ENCODE measurements around the gene IFIT1.

The IFIT1 gene, protein sequence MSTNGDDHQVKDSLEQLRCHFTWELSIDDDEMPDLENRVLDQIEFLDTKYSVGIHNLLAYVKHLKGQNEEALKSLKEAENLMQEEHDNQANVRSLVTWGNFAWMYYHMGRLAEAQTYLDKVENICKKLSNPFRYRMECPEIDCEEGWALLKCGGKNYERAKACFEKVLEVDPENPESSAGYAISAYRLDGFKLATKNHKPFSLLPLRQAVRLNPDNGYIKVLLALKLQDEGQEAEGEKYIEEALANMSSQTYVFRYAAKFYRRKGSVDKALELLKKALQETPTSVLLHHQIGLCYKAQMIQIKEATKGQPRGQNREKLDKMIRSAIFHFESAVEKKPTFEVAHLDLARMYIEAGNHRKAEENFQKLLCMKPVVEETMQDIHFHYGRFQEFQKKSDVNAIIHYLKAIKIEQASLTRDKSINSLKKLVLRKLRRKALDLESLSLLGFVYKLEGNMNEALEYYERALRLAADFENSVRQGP

DNA sequence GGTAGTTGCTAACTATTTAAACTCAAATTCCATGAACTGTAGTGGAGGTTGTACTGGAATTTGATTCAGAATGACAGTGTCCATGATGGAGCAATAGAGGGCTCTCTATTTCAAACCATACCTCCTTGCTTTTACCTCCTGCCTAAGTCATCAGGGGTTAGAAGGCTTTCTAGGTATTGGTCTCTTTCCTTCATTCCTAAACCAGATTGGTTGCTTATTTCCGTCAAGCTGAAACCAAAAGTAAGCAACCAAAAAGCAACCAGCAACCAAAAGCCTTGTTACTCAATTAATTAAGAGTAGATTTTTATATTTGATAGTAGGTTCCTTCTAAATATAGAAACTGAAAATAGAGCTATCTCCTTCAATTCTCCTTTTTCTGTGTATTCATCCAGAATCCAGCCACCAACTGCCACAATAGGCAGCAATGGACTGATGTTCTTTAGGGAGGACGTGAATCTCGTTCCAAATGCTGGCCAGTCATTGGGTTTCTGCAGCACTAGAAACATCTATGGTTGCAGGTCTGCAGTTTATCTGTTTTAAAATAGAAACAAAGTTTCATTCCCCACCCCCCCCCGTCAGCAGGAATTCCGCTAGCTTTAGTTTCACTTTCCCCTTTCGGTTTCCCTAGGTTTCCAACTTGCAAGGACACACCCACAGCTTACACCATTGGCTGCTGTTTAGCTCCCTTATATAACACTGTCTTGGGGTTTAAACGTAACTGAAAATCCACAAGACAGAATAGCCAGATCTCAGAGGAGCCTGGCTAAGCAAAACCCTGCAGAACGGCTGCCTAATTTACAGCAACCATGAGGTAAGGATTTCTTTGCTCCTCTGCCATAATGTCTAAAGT lies at the start of gene IFIT1:
TSS of gene IFIT1 (plus strand) at position 717 of the 850 bp plus-strand sequence. CDS start at position 807, 90 bp downstream.
- TF ChIP-seq, protein P1, sequence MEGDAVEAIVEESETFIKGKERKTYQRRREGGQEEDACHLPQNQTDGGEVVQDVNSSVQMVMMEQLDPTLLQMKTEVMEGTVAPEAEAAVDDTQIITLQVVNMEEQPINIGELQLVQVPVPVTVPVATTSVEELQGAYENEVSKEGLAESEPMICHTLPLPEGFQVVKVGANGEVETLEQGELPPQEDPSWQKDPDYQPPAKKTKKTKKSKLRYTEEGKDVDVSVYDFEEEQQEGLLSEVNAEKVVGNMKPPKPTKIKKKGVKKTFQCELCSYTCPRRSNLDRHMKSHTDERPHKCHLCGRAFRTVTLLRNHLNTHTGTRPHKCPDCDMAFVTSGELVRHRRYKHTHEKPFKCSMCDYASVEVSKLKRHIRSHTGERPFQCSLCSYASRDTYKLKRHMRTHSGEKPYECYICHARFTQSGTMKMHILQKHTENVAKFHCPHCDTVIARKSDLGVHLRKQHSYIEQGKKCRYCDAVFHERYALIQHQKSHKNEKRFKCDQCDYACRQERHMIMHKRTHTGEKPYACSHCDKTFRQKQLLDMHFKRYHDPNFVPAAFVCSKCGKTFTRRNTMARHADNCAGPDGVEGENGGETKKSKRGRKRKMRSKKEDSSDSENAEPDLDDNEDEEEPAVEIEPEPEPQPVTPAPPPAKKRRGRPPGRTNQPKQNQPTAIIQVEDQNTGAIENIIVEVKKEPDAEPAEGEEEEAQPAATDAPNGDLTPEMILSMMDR (IDR thresholded peaks at IDR 0.05), result no peak

DNA sequence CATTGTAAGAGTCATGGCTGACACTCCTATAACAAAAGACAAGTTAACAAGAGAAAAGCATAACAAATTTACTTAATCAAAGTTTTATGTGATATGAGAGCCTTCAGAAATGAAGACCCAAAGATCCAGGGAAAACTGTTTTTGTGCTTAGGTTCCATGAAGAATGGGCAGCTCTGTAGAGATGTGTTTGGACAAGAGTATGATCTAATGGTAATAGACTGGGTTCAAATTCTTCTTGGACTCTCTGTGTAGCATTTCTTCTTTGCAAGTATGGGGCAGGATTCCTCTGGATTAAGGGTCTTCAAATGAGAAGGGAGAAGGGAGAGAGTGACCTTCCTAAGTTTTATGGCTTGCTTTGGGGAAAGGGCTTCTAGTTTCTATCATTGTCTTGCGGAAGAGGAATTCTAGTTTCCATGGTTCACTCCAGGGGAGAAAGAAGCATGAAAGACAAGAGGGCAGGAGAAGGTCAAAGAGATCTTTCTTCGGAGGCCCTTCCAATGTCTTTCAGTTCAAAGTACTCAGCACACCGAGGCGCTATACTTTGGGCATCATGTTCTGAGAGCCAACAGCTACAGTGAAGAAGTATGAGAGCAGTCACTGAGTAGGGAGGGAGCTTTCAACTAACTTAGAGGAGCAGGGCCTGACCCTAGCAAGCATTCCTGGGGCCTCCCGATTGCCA lies 49.2 kb upstream of the IFIT1 start:
- TF ChIP-seq, protein P1 (IDR thresholded peaks at IDR 0.05), result no peak

DNA sequence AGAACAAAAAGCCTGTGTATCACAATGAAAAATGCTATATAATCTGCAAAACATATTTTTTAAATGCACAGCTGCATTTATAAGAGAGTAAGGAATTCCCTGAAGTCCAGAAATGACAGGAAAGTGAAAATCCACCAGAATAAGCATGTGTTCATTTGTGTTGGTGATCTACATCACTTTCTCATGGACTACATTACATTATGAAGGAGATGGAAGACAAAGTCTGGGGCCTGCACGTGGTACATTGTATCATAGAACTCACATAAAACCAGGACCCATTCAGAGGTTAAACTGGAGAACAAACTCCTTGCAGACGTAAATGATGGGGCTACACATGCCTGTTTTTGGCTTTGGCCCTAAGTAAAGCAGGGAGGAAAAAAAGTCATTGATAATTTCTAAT lies 48.3 kb upstream of the IFIT1 start:
- TF ChIP-seq, protein P1 (IDR thresholded peaks at IDR 0.05), result no peak

DNA sequence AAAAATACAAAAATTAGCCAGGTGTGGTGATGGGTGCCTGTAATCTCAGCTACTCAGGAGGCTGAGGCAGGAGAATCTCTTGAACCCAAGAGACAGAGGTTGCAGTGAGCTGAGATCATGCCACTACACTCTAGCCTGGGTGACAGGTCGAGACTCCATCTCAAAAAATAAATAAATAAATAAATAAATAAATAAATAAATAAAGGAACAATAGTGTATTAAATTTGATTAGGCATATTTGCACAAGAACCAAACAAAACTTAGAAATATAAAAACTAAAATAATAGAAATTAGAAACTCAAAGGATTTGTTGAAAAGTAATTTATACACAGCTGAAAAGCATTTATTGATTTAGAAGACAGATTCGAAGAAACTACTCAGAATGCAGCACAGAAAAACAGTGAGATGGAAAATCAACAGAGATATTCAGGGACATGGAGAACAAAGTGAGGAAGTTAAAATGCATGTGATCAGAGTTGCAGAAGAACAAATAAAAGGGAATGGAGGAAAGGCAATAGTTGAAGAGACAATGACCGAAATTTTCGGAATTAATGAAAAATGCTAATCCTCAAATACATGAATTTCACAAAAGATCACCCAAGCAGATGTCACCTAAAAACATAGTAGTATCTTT lies 46.9 kb upstream of the IFIT1 start:
- TF ChIP-seq, protein P1 (IDR thresholded peaks at IDR 0.05), result no peak

DNA sequence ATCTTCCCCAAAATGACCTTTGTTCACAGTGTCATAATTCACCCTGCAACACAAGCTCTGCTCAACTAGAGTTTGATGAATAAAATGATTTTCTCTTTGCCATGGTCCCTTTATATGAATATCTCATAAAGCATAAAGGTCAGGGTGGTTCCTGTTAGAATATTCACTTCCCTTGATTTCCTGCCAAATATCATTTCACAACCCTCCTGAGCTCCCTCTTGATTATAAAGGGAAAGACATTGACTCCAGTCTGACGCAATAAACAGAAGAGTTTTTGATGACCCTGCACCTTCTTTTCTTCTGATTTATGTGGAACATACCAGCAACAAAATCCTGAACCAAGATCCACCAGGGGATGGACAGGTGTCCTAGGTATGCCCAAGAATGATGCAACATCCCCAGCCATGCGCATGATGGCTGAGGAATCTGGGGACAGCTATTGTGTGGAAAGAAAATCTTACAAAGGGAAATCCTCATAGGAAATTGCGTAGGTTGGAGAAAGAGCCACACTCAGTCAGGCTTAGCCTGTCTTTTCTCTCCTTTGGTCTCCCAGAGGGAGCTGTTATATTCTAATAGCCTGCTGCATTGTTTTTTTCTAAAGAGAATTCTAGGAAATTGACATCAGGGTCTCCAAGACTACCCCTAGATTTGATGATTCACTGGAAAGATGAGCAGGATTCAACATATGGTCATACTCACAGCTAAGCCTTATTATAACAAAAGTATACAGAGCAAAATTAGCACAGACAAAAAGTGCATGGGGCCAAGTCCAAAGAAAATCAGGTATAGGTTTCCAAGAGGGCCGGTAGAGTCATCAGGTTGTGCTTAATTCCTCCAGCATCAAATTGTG lies 45.8 kb upstream of the IFIT1 start:
- TF ChIP-seq, protein P1 (IDR thresholded peaks at IDR 0.05), result no peak

DNA sequence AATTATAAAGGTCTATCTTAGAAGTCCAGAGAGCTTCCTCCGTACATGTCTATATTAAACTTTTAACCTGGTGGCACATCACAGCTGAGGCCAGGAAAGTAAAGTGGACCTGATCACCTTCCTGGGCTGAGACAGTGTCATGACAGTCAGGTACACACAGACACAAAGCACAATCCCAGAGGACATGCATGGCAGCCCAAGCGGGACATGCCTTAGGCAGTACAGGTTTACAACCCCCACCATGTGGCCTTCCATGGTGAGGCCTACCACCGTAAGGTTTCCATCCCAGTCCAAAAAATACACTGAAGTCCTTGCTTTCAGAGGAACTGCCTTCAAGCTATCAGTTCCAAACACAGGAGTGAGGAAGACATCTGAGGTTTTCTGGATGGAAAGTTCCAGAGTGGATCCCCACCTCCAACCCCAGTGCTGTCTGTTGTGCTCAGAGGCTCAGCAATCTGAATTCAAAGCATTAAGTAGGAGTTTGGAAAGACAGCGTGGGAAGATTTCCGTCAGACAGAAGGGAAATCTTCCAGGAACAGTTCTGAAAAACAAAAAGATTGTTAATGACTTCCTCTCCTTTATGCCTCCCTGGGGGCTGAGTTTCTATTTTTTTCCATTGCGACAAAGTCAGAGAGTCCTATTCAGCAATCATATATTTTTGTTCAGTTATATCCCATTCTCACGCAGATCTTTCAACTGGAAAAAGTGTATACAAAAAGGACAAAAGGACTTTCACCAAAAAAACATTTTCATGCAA lies 44.5 kb upstream of the IFIT1 start:
- TF ChIP-seq, protein P1 (IDR thresholded peaks at IDR 0.05), result no peak
